AG08395 (cell line): ENCODE data around the gene NUPR2.
"Not testable (repeated sequence)": the region's sequence is repeated elsewhere in the genome, so short reads cannot be mapped to it uniquely, and the experiment has no call there.

ENCODE experiments used
- DNase-seq: peaks from one replicate; pipeline ENCODE4 v3.0.0; 2012; ENCODE audit warnings: mixed read lengths, low spot score

Gene NUPR2

GRCh38 chr7:56115852-56116538 lies at the start of gene NUPR2:
Gene NUPR2, minus strand, starts transcription at chr7:56116417. Its CDS starts 103 bp downstream, at chr7:56116314.
- no peak for DNase-seq

GRCh38 chr7:56157238-56157790 lies 41.1 kb upstream of the NUPR2 start:
- DNase-seq = no peak

GRCh38 chr7:56131062-56131461 lies 14.8 kb upstream of the NUPR2 start:
- not testable (repeated sequence) for DNase-seq

GRCh38 chr7:56127241-56127975 lies 11.2 kb upstream of the NUPR2 start:
- DNase-seq = no peak

- no peak for DNase-seq
Measured at GRCh38 chr7:56125831-56126230, 9.6 kb upstream of the NUPR2 start.

- no peak for DNase-seq
Measured at GRCh38 chr7:56124981-56125380, 8.8 kb upstream of the NUPR2 start.

GRCh38 chr7:56121440-56121839 lies 5.2 kb upstream of the NUPR2 start:
- DNase-seq = no peak

GRCh38 chr7:56112244-56112643 lies 4.0 kb downstream of the NUPR2 start:
- not testable (repeated sequence) for DNase-seq

- no peak for DNase-seq
Measured at GRCh38 chr7:56110611-56111010, 5.6 kb downstream of the NUPR2 start.

GRCh38 chr7:56107954-56108258 lies 8.3 kb downstream of the NUPR2 start:
- no peak for DNase-seq

GRCh38 chr7:56106108-56107073 lies 9.8 kb downstream of the NUPR2 start, which contains the start of gene CHCHD2:
Gene CHCHD2, minus strand, starts transcription at chr7:56106476. Its CDS starts 63 bp downstream, at chr7:56106413.
- DNase-seq = peak; percentile 98

GRCh38 chr7:56105508-56105907 lies 10.7 kb downstream of the NUPR2 start:
- DNase-seq = no peak

- DNase-seq = not testable (repeated sequence)
Measured at GRCh38 chr7:56104138-56104537, 12.1 kb downstream of the NUPR2 start.

GRCh38 chr7:56099653-56100052 lies 16.6 kb downstream of the NUPR2 start:
- no peak for DNase-seq

GRCh38 chr7:56098187-56099008 lies 17.8 kb downstream of the NUPR2 start:
- DNase-seq = not testable (repeated sequence)

GRCh38 chr7:56097700-56098099 lies 18.5 kb downstream of the NUPR2 start:
- peak; percentile 85 for DNase-seq

- DNase-seq = peak; percentile 94
Measured at GRCh38 chr7:56092789-56093531, 23.3 kb downstream of the NUPR2 start, which contains the start of gene PHKG1. Gene PHKG1, minus strand, starts transcription at chr7:56092952. Its CDS starts 4,011 bp downstream, at chr7:56088941.

- not testable (repeated sequence) for DNase-seq
Measured at GRCh38 chr7:56092388-56092787, 23.8 kb downstream of the NUPR2 start.

- DNase-seq = no peak
Measured at GRCh38 chr7:56091591-56091990, 24.6 kb downstream of the NUPR2 start.

GRCh38 chr7:56087445-56087844 lies 28.8 kb downstream of the NUPR2 start:
- no peak for DNase-seq
